22Rv1 (cell line): ENCODE data around the gene CDA.

Experiments
- H3K27ac ChIP-seq: fragments of 450-650 bp; 2 replicates; pipeline ENCODE4 v1.5.1; 2017
- CTCF ChIP-seq: fragments of 450-650 bp; IDR thresholded peaks from 2 replicates; pipeline ENCODE4 v1.5.1; 2017; ENCODE audit warnings: mild to moderate bottlenecking
- ZFX ChIP-seq: fragments of 450-650 bp; IDR thresholded peaks from 2 replicates; pipeline ENCODE4 v1.6.1; 2017; ENCODE audit warnings: antibody characterized with exemption, borderline replicate concordance

Gene CDA

GRCh38 chr1:20662110-20662475 lies 73.2 kb downstream of the CDA start:
- H3K27ac ChIP-seq, result peak overlapping the region; percentile 65
- no peak for TF ChIP-seq ZFX
- no peak for TF ChIP-seq CTCF

GRCh38 chr1:20663365-20663764 lies 74.5 kb downstream of the CDA start:
- TF ChIP-seq CTCF (no peak), ZFX (no peak)

GRCh38 chr1:20663969-20664715 lies 75.2 kb downstream of the CDA start:
- TF ChIP-seq ZFX (no peak), CTCF (no peak)
- H3K27ac ChIP-seq, result no peak overlapping the region

More at GRCh38 chr1:20663365-20663764, 74.5 kb downstream of the CDA start:
- H3K27ac ChIP-seq, result no peak overlapping the region

- H3K27ac ChIP-seq, result no peak overlapping the region
These were observed 76.8 kb downstream of the CDA start for GRCh38 chr1:20665726-20666125.

GRCh38 chr1:20666146-20666545 lies 77.2 kb downstream of the CDA start:
- H3K27ac ChIP-seq, result no peak overlapping the region
- no peak for TF ChIP-seq CTCF
- TF ChIP-seq ZFX, result no peak

More at GRCh38 chr1:20665726-20666125, 76.8 kb downstream of the CDA start:
- TF ChIP-seq ZFX, result no peak
- no peak for TF ChIP-seq CTCF

- no peak overlapping the region for H3K27ac ChIP-seq
- no peak for TF ChIP-seq CTCF
- TF ChIP-seq ZFX, result no peak
These were observed 77.9 kb downstream of the CDA start for GRCh38 chr1:20666804-20667203.
